CD4-positive, alpha-beta T cell treated with Interleukin-17A for 4 hours (primary cell): Measurements from ENCODE around the gene NDUFA7.
"Not testable (repeated sequence)": the region's sequence is repeated elsewhere in the genome, so short reads cannot be mapped to it uniquely, and the experiment has no call there.

ENCODE experiments used
- DNase-seq: peaks from one replicate; pipeline ENCODE4 v3.0.0-alpha.2; 2020; ENCODE audit warnings: mixed read lengths

The NDUFA7 gene

GRCh38 chr19:8318835-8319234 lies 2.3 kb downstream of the NDUFA7 start:
- DNase-seq = not testable (repeated sequence)

- no peak for DNase-seq
These were observed 4.6 kb downstream of the NDUFA7 start for GRCh38 chr19:8316351-8317125.

- DNase-seq = not testable (repeated sequence)
These were observed 6.1 kb downstream of the NDUFA7 start for GRCh38 chr19:8314981-8315640.

- no peak for DNase-seq
These were observed 9.5 kb downstream of the NDUFA7 start for GRCh38 chr19:8311461-8312260.

GRCh38 chr19:8310342-8311055 lies 10.7 kb downstream of the NDUFA7 start:
- no peak for DNase-seq

GRCh38 chr19:8308891-8309291 lies 12.3 kb downstream of the NDUFA7 start:
- DNase-seq = no peak

- peak; percentile 89 for DNase-seq
These were observed 13.0 kb downstream of the NDUFA7 start, which contains the start of gene CD320 for GRCh38 chr19:8307965-8308866. TSS of gene CD320 (minus strand) at chr19:8308358. CDS start at chr19:8308290, 68 bp downstream.

- no peak for DNase-seq
These were observed 13.7 kb downstream of the NDUFA7 start for GRCh38 chr19:8307400-8307964.

GRCh38 chr19:8306235-8307054 lies 14.7 kb downstream of the NDUFA7 start:
- no peak for DNase-seq

GRCh38 chr19:8305798-8306197 lies 15.4 kb downstream of the NDUFA7 start:
- no peak for DNase-seq

GRCh38 chr19:8304841-8305621 lies 16.1 kb downstream of the NDUFA7 start:
- no peak for DNase-seq

- DNase-seq = no peak
These were observed 18.4 kb downstream of the NDUFA7 start for GRCh38 chr19:8302734-8303133.

- DNase-seq = no peak
These were observed 18.9 kb downstream of the NDUFA7 start for GRCh38 chr19:8302357-8302691.

- DNase-seq = not testable (repeated sequence)
These were observed 29.8 kb downstream of the NDUFA7 start for GRCh38 chr19:8291337-8291736.

- not testable (repeated sequence) for DNase-seq
These were observed 44.7 kb downstream of the NDUFA7 start for GRCh38 chr19:8276508-8276907.

- no peak for DNase-seq
These were observed 51.5 kb downstream of the NDUFA7 start for GRCh38 chr19:8269724-8270123.

GRCh38 chr19:8265872-8266271 lies 55.3 kb downstream of the NDUFA7 start:
- DNase-seq = no peak

GRCh38 chr19:8264248-8264647 lies 56.9 kb downstream of the NDUFA7 start:
- not testable (repeated sequence) for DNase-seq

- no peak for DNase-seq
These were observed 58.7 kb downstream of the NDUFA7 start for GRCh38 chr19:8262431-8262830.

GRCh38 chr19:8261881-8262280 lies 59.3 kb downstream of the NDUFA7 start:
- DNase-seq = no peak
